Heart left ventricle (tissue), 16 donors: ENCODE data around the gene MEOX1. TPM values are rescaled to one million over a fixed set of nuclear protein-coding genes. Genes with fewer than 3 reads are reported as not detected.

Source experiments
- ATAC-seq, 4 donors: fragments of 200-7000 bp; cut with Tn5 transposase; one replicate each; pipeline ENCODE4 v1.9.1; 2020 to 2022; ENCODE audit warnings: moderate library complexity in 4 of 4, mild to moderate bottlenecking in 3 of 4, moderate number of reproducible peaks in 1 of 4
- DNase-seq, 5 donors: peaks; one replicate each; pipeline ENCODE4 v3.0.0-alpha.2; 2020
- H3K27ac ChIP-seq, 12 donors: fragments of 200-600 bp; sonication (generic) in 4 of 12; one replicate each; pipeline versions ENCODE4 v1.5.0 to v1.8.0; 2016 to 2022; ENCODE audit warnings: mild to moderate bottlenecking in 2 of 12
- H3K27me3 ChIP-seq, 9 donors: fragments of 200-600 bp; sonication (generic) in 2 of 9; one replicate each; pipeline versions ENCODE4 v1.5.1 to v1.8.0; 2016 to 2022; ENCODE audit warnings: mild to moderate bottlenecking in 3 of 9
- H3K36me3 ChIP-seq, 9 donors: fragments of 200-600 bp; sonication (generic) in 2 of 9; one replicate each; pipeline versions ENCODE4 v1.5.0 to v1.8.0; 2018 to 2022; ENCODE audit warnings: mild to moderate bottlenecking in 2 of 9
- H3K4me1 ChIP-seq, 12 donors: fragments of 200-600 bp; sonication (generic) in 4 of 12; one replicate each; pipeline versions ENCODE4 v1.5.0 to v1.8.0; 2016 to 2022; ENCODE audit warnings: mild to moderate bottlenecking in 3 of 12
- H3K4me3 ChIP-seq, 12 donors: fragments of 200-600 bp; sonication (generic) in 4 of 12; one replicate each; pipeline versions ENCODE4 v1.5.0 to v1.8.0; 2017 to 2022; ENCODE audit warnings: mild to moderate bottlenecking in 9 of 12, moderate library complexity in 4 of 12
- H3K9me3 ChIP-seq, 12 donors: fragments of 200-600 bp; sonication (generic) in 4 of 12; one replicate each; pipeline versions ENCODE4 v1.5.0 to v1.8.0; 2016 to 2022; ENCODE audit warnings: mild to moderate bottlenecking in 1 of 12
- CTCF ChIP-seq, 12 donors: fragments of 200-600 bp; sonication (generic) in 4 of 12; IDR thresholded peaks; one replicate each; pipeline versions ENCODE4 v1.5.0 to v1.8.0; 2018 to 2022; ENCODE audit warnings: antibody characterized with exemption in 12 of 12, mild to moderate bottlenecking in 5 of 12
- POLR2A ChIP-seq, 2 donors: fragments of 450-650 bp; IDR thresholded peaks; one replicate each; pipeline ENCODE4 v1.6.1; 2017; ENCODE audit warnings: antibody characterized with exemption in 2 of 2, mild to moderate bottlenecking in 2 of 2, moderate library complexity in 2 of 2
- WGBS, 4 donors: extraction: QIAGEN DNeasy Blood & Tissue Kit in 2 of 4; methylation state at CpG; one replicate each; pipeline versions ENCODE4 v1.1.5 to v1.1.7; 2013 to 2018; 5-methylcytosine and 5-hydroxymethylcytosine counted together
- intact Hi-C, 10 donors: fragments of 100-400 bp; cut with DNase I; formaldehyde crosslinking; loops; one replicate each; pipeline versions ENCODE4 v1.11.1 to v1.14.2; 2022
- polyA plus RNA-seq, 2 donors: library from polyadenylated mRNA; stranded (reverse); fragments of 200-250 nt; gene quantifications; one replicate each; pipeline ENCODE4 v1.2.3, GENCODE V29; 2013
- total RNA-seq, 9 donors: library from RNA; depleted of rRNA in 2 of 9; stranded (reverse); fragments of >200 nt in 2 of 9; fragmentation: NEBNext Ultra II Directional in 3 of 9; extraction: Animal tissue kit (Norgen Biotek cat#: 25700) in 3 of 9; gene quantifications; one replicate each; pipeline versions ENCODE4 v1.1.0 to v1.2.4, GENCODE V29; 2016 to 2023
- donor health status: ischemic (EF 13 %, LVEDD 7.1; RV severe dilation, severe dysfunction).
- donor health status: healthy with polysubstance abuse.
- donor health status: DM: no; HTN: yes; CAD: no.
- donor health status: DM: no; HTN: no; CAD: no.
- donor health status: ischemic (EF 25% LVEDD 6.9; RV normal size, moderate dysfunction).
- donor health status: ischemic (EF 25% LVEDD 5.7; RV mildly dilated, moderate dysfunction).
- donor health status: healthy.
- donor health status: DM: yes; HTN: yes; CAD: no.
- donor health status: ischemic (EF 35%, LVEDD 5.7; RV mildly dilated, moderate dysfunction).
- donor health status: nonischemic (EF 11% LVEDD 7.7; RV severe dilation, severe dysfunction).
- donor health status: DM: yes; HTN: yes; CAD: no.
- donor health status: PGD.
- donor health status: ischemic (EF 29% LVEDD 5.4; RV normal size, mild dysfunction).
- donor health status: nonischemic (EF 23%, LVEDD 6.1; RV moderate dilation, normal function).

Gene MEOX1
- total and polyA plus RNA-seq, 11 donors = 9.7 to 24.0 (median 16.1) TPM

GRCh38 chr17:43667506-43667905 lies 5.8 kb upstream of the MEOX1 start:
- Histone ChIP-seq H3K4me1 (peaks cover 0 to 57% (median 15%) of the 10 kb centered on the region in 12 donors), H3K27me3 (no peaks in the 10 kb centered on the region), H3K4me3 (no peak overlapping the region), H3K27ac (no peak overlapping the region), H3K36me3 (no peaks in the 10 kb centered on the region), H3K9me3 (no peaks in the 10 kb centered on the region)
- ATAC-seq = no peak
- WGBS, 4 donors = 93 to 95% (median 95%) methylated on average over 7 of the region's 7 CpGs
- peak in 1 of 5 donors; percentile 20 for DNase-seq
- no peak for TF ChIP-seq CTCF (IDR thresholded peaks at IDR 0.05)
- intact Hi-C loops = no loop called here

- no peak for ATAC-seq
- intact Hi-C loops = loop anchor here in 1 of 10 donors (2.0 kb wide), 1 partner anchor 85 kb away; no protein-coding TSS in a partner anchor
- H3K36me3 ChIP-seq = no peaks in the 10 kb centered on the region
- peaks cover 0 to 64% (median 24%) of the 10 kb centered on the region in 12 donors for H3K4me1 ChIP-seq
- no peak overlapping the region for H3K4me3 ChIP-seq
- no peak for TF ChIP-seq CTCF (IDR thresholded peaks at IDR 0.05)
- TF ChIP-seq POLR2A (IDR thresholded peaks at IDR 0.05) = no peak
- no peaks in the 10 kb centered on the region for H3K9me3 ChIP-seq
- WGBS, 4 donors = 19 to 69% (median 59%) methylated on average over 3 to 4 of the region's 4 CpGs
- DNase-seq = no peak
- no peaks in the 10 kb centered on the region for H3K27me3 ChIP-seq
- H3K27ac ChIP-seq = peak overlapping the region in 11 of 12 donors; percentile 30 to 95 (median 86)
These were observed 4.2 kb upstream of the MEOX1 start for GRCh38 chr17:43665937-43666236.

- peak overlapping the region; percentile 61 to 95 (median 87) for H3K27ac ChIP-seq
- ATAC-seq (peak; percentile 62 to 86 (median 76)), DNase-seq (peak; percentile 77 to 87 (median 81))
- no peak overlapping the region for H3K4me3 ChIP-seq
- H3K9me3 ChIP-seq = no peaks in the 10 kb centered on the region
- WGBS, 4 donors = 51 to 61% (median 53%) methylated on average over 17 to 26 of the region's 26 CpGs
- intact Hi-C loops = loop anchor here in 1 of 10 donors (2.0 kb wide), 1 partner anchor 85 kb away; no protein-coding TSS in a partner anchor
- no peaks in the 10 kb centered on the region for H3K27me3 ChIP-seq
- peaks cover 0 to 63% (median 22%) of the 10 kb centered on the region in 12 donors for H3K4me1 ChIP-seq
- TF ChIP-seq CTCF (IDR thresholded peaks at IDR 0.05) (no peak), POLR2A (IDR thresholded peaks at IDR 0.05) (no peak)
- H3K36me3 ChIP-seq = no peaks in the 10 kb centered on the region
These were observed 3.6 kb upstream of the MEOX1 start for GRCh38 chr17:43665084-43665936.

- peaks cover 0 to 58% (median 22%) of the 10 kb centered on the region in 12 donors for H3K4me1 ChIP-seq
- TF ChIP-seq CTCF (IDR thresholded peaks at IDR 0.05) = no peak
- TF ChIP-seq POLR2A (IDR thresholded peaks at IDR 0.05) = no peak
- ATAC-seq = no peak
- H3K36me3 ChIP-seq = no peaks in the 10 kb centered on the region
- intact Hi-C loops = loop anchor here in 3 of 10 donors (2.0 to 5.0 kb wide), 2 partner anchors 72 to 83 kb away; no protein-coding TSS in a partner anchor
- H3K9me3 ChIP-seq = no peaks in the 10 kb centered on the region
- 80 to 94% (median 89%) methylated on average over 12 of the region's 12 CpGs for WGBS, 4 donors
- no peak overlapping the region for H3K4me3 ChIP-seq
- DNase-seq = peak in 1 of 5 donors; percentile 21
- no peaks in the 10 kb centered on the region for H3K27me3 ChIP-seq
- H3K27ac ChIP-seq = peak overlapping the region in 8 of 12 donors; percentile 61 to 95 (median 87)
These were observed 2.4 kb upstream of the MEOX1 start for GRCh38 chr17:43664096-43664495.
